K562 (cell line): ENCODE results near the gene HIKESHI. TPM values are rescaled to one million over a fixed set of nuclear protein-coding genes. Genes with fewer than 3 reads are reported as not detected.

Experiments
- CUX1 ChIP-seq: fragments of 200-800 bp; sonication (Bioruptor generic); IDR thresholded peaks from 2 replicates; pipeline ENCODE4 v1.6.1; 2016; ENCODE audit warnings: missing genetic modification characterization, missing compliant biosample characterization
- CXXC5 ChIP-seq: fragments of 250-450 bp; sonication (Bioruptor Pico); IDR thresholded peaks from 2 replicates; pipeline ENCODE4 v1.8.0; 2022; ENCODE audit warnings: inconsistent platforms, mild to moderate bottlenecking, moderate library complexity
- HDAC1 ChIP-seq, 2 experiments: fragments of 450-650 bp; IDR thresholded peaks; 2 replicates each; pipeline ENCODE4 v1.6.1; 2016 to 2017; ENCODE audit warnings: inconsistent platforms in 1 of 2, mild to moderate bottlenecking in 1 of 2, moderate library complexity in 1 of 2
- HIVEP1 ChIP-seq: fragments of 250-450 bp; sonication (Bioruptor Pico); IDR thresholded peaks from 2 replicates; pipeline ENCODE4 v1.4.0; 2020; ENCODE audit warnings: mild to moderate bottlenecking
- NR0B1 ChIP-seq: fragments of 450-650 bp; IDR thresholded peaks from one replicate; pipeline ENCODE4 v1.6.1; 2018; ENCODE audit warnings: mild to moderate bottlenecking, moderate library complexity; ENCODE audit not compliant: partially characterized antibody
- POLR2AphosphoS2 ChIP-seq: IDR thresholded peaks from 2 replicates; pipeline ENCODE4 v1.6.1; 2012; ENCODE audit warnings: low read length, improper control_type of control experiment
- TEAD1 ChIP-seq, 2 experiments: fragments of 450-650 bp in 1 of 2; sonication (generic) in 1 of 2; formaldehyde crosslinking; IDR thresholded peaks; 2 replicates each; pipeline versions ENCODE4 v1.4.0 to v1.8.0; 2020 to 2022; ENCODE audit warnings: mild to moderate bottlenecking in 2 of 2, missing genetic modification reagents in 1 of 2
- ZBTB17 ChIP-seq: fragments of 450-650 bp; formaldehyde crosslinking; IDR thresholded peaks from 2 replicates; pipeline ENCODE4 v1.4.0; 2020; ENCODE audit warnings: mild to moderate bottlenecking
- ZNF311 ChIP-seq: fragments of 250-450 bp; sonication (Bioruptor Pico); IDR thresholded peaks from 2 replicates; pipeline ENCODE4 v1.4.0; 2020; ENCODE audit warnings: mild to moderate bottlenecking, moderate library complexity
- polyA plus RNA-seq, 8 experiments: library from polyadenylated mRNA; depleted of rRNA in 4 of 8; stranded (reverse) in 5 of 8; unstranded in 3 of 8; fragments of >200 nt; fragmentation: Nextera tagmentation in 2 of 8; fragmentation: Illumina TruSeq in 1 of 8; extraction: Ambion mirVana in 2 of 8; extraction: Trizol in 1 of 8; gene quantifications; 2 replicates each; pipeline versions ENCODE4 v1.2.1 to v1.2.3, GENCODE V29; 2011 to 2014; ENCODE audit warnings: inconsistent platforms in 1 of 8, missing spikeins in 1 of 8
- total RNA-seq, 7 experiments: library from RNA; depleted of rRNA in 6 of 7; stranded (reverse); fragments of >200 nt in 6 of 7; fragmentation: Illumina TruSeq in 2 of 7; extraction: Trizol in 2 of 7; gene quantifications; 2 replicates each; pipeline versions ENCODE4 v1.2.1 to v1.2.3, GENCODE V29; 2011 to 2021; ENCODE audit warnings: low replicate concordance in 1 of 7
- TF ChIP-seq, protein P1 (sequence below): IDR thresholded peaks from 3 replicates; pipeline ENCODE4 v1.6.1; 2011; ENCODE audit warnings: borderline replicate concordance, mild to moderate bottlenecking, moderate library complexity; ENCODE audit not compliant: insufficient read length; ENCODE audit errors: extremely low read depth

Gene HIKESHI
- total and polyA plus RNA-seq, 9 of the 15 experiments (the other 6 are each of a cell fraction or from before 2014, with no cell fraction given): 33.2 to 196 (median 62.7) TPM

- TF ChIP-seq, protein P1, sequence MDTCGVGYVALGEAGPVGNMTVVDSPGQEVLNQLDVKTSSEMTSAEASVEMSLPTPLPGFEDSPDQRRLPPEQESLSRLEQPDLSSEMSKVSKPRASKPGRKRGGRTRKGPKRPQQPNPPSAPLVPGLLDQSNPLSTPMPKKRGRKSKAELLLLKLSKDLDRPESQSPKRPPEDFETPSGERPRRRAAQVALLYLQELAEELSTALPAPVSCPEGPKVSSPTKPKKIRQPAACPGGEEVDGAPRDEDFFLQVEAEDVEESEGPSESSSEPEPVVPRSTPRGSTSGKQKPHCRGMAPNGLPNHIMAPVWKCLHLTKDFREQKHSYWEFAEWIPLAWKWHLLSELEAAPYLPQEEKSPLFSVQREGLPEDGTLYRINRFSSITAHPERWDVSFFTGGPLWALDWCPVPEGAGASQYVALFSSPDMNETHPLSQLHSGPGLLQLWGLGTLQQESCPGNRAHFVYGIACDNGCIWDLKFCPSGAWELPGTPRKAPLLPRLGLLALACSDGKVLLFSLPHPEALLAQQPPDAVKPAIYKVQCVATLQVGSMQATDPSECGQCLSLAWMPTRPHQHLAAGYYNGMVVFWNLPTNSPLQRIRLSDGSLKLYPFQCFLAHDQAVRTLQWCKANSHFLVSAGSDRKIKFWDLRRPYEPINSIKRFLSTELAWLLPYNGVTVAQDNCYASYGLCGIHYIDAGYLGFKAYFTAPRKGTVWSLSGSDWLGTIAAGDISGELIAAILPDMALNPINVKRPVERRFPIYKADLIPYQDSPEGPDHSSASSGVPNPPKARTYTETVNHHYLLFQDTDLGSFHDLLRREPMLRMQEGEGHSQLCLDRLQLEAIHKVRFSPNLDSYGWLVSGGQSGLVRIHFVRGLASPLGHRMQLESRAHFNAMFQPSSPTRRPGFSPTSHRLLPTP: no peak
- 0 out of 2 replicates have a peak, but pooled peaks have one; percentile 41 for TF ChIP-seq ZBTB17
- TF ChIP-seq ZNF311 (CRISPR knock-in tag): peak; percentile 54; the same call in 1 of the 2 replicates
- TF ChIP-seq TEAD1 (CRISPR knock-in tag; IDR thresholded peaks at IDR 0.05): 0 out of 4 replicates have a peak, but pooled peaks of 1 of the 2 experiments have one; percentile 62
- TF ChIP-seq CXXC5: 0 out of 2 replicates have a peak, but pooled peaks have one; percentile 10
- no peak for TF ChIP-seq HDAC1 (IDR thresholded peaks at IDR 0.05)
- no peak for TF ChIP-seq NR0B1
- 0 out of 2 replicates have a peak, but pooled peaks have one; percentile 7 for TF ChIP-seq HIVEP1 (CRISPR knock-in tag)
- TF ChIP-seq POLR2AphosphoS2: no peak
- TF ChIP-seq CUX1 (CRISPR knock-in tag): peak; percentile 29; the same call in 1 of the 2 replicates
Measured at GRCh38 chr11:86358720-86359119, 56.7 kb downstream of the HIKESHI start (continued).
